Transverse colon (tissue), 4 donors: ENCODE results near the gene PIM1. TPM values are rescaled to one million over a fixed set of nuclear protein-coding genes. Genes with fewer than 3 reads are reported as not detected.
A peak's percentile ranks its signal among the peaks of the same experiment; 100 is the strongest.

Source experiments
- DNase-seq: peaks from one replicate; pipeline ENCODE4 v3.0.0-alpha.2; 2019
- H3K27ac ChIP-seq, 4 donors: fragments of 200-600 bp; sonication (generic); 2 replicates each; pipeline ENCODE4 v1.5.1; 2016 to 2018; ENCODE audit warnings: inconsistent platforms in 4 of 4
- H3K27me3 ChIP-seq: fragments of 200-600 bp; sonication (generic); 2 replicates; pipeline ENCODE4 v1.5.1; 2017; ENCODE audit warnings: inconsistent platforms
- H3K36me3 ChIP-seq, 4 donors: fragments of 200-600 bp; sonication (generic); 2 replicates each; pipeline ENCODE4 v1.5.1; 2017 to 2019; ENCODE audit warnings: inconsistent platforms in 4 of 4
- H3K4me1 ChIP-seq, 4 donors: fragments of 200-600 bp; sonication (generic); 2 replicates each; pipeline ENCODE4 v1.5.1; 2017 to 2020; ENCODE audit warnings: inconsistent platforms in 4 of 4
- H3K4me3 ChIP-seq, 4 donors: fragments of 200-600 bp; sonication (generic); 1 replicate in 1 of 4; 2 replicates in 3 of 4; pipeline versions ENCODE4 v1.5.1 to v1.6.1; 2017 to 2019; ENCODE audit warnings: inconsistent platforms in 4 of 4
- H3K9me3 ChIP-seq, 2 donors: fragments of 200-600 bp; sonication (generic); 2 replicates each; pipeline ENCODE4 v1.5.1; 2017 to 2019; ENCODE audit warnings: inconsistent platforms in 2 of 2
- CTCF ChIP-seq, 5 experiments: fragments of 200-600 bp in 3 of 5; fragments of 450-650 bp in 2 of 5; sonication (generic) in 3 of 5; IDR thresholded peaks; 1 replicate in 2 of 5; 2 replicates in 3 of 5; pipeline ENCODE4 v1.5.1; 2016 to 2017; ENCODE audit warnings: antibody characterized with exemption in 5 of 5, inconsistent platforms in 3 of 5, mild to moderate bottlenecking in 2 of 5, moderate library complexity in 1 of 5
- EP300 ChIP-seq: sonication (generic); formaldehyde crosslinking; IDR thresholded peaks from one replicate; pipeline ENCODE4 v1.6.1; 2017; ENCODE audit warnings: antibody characterized with exemption, low read depth
- POLR2A ChIP-seq: fragments of 450-650 bp; IDR thresholded peaks from one replicate; pipeline ENCODE4 v1.6.1; 2016; ENCODE audit warnings: antibody characterized with exemption, mild to moderate bottlenecking, moderate library complexity
- POLR2AphosphoS5 ChIP-seq, 3 donors: sonication (generic); formaldehyde crosslinking; IDR thresholded peaks; one replicate each; pipeline ENCODE4 v1.6.1; 2016; ENCODE audit warnings: antibody characterized with exemption in 3 of 3
- WGBS, 2 donors: methylation state at CpG; one replicate each; pipeline ENCODE4 v1.1.5; 2018; ENCODE audit warnings: low coverage in 1 of 2; 5-methylcytosine and 5-hydroxymethylcytosine counted together
- in situ Hi-C, 4 donors: fragments of 200-750 bp; cut with MboI; loops; one replicate each; pipeline versions ENCODE4 v1.15.0 to v1.15.1; 2017; ENCODE audit warnings: low sequenced_read_pairs in 3 of 4, low pct_ligation_motif_present in 1 of 4, low pct_unique_long_range_greater_than_20kb in 1 of 4
- intact Hi-C: fragments of 100-400 bp; cut with DNase I; formaldehyde crosslinking; loops from one replicate; pipeline ENCODE4 v1.15.1; 2023; ENCODE audit warnings: low total_unique reads
- total RNA-seq, 4 donors: library from RNA; depleted of rRNA; stranded (reverse); fragments of >200 nt; gene quantifications; one replicate each; pipeline ENCODE4 v1.1.0, GENCODE V29; 2016

PIM1 gene
- total RNA-seq, 4 donors from 2014 or later = 6.8 to 102 (median 24.0) TPM

- intact Hi-C loops (loop anchor here (10.0 kb wide), 1 partner anchor 71 kb away; no protein-coding TSS in a partner anchor), in situ Hi-C loops (no loop called here)
- TF ChIP-seq POLR2AphosphoS5 (IDR thresholded peaks at IDR 0.05) (no peak), POLR2A (no peak), EP300 (no peak), CTCF (IDR thresholded peaks at IDR 0.05) (no peak)
- 48 to 57% methylated on average over 12 to 20 of the region's 20 CpGs for WGBS, 2 donors
- Histone ChIP-seq H3K27me3 (no peaks in the 10 kb centered on the region), H3K9me3 (no peaks in the 10 kb centered on the region), H3K36me3 (no peaks in the 10 kb centered on the region), H3K4me1 (peaks cover 5 to 26% (median 8%) of the 10 kb centered on the region in 4 donors), H3K27ac (no peak overlapping the region), H3K4me3 (no peak overlapping the region)
- no peak for DNase-seq
Observed at GRCh38 chr6:37125774-37126492, 44.0 kb upstream of the PIM1 start.

DNA sequence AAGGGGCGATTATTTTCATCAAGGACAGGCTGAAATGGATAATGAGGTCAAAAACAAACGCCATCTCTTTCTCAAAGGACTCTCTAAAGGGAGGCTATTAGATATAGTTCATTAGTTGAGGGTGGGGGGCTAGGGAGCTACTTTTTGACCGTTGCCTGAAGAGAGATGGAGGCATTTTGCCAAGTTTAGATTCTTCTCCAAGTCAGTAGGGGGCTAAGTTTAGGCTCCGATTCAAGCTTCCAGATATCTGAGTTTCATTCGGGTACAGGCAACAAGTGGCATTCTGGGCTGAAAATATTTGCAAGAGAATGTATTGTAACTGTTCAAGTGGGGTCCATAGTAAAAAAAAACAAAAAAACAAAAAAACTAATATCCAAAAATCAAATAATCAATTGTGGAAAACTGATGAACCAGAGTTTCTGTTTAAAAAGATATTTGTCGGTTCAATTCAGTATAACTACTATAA, 43.4 kb upstream of the PIM1 start:
- DNase-seq = no peak
- H3K4me1 ChIP-seq = peaks cover 10 to 32% (median 13%) of the 10 kb centered on the region in 4 donors
- in situ Hi-C loops (no loop called here), intact Hi-C loops (loop anchor here (10.0 kb wide), 1 partner anchor 72 kb away; no protein-coding TSS in a partner anchor)
- H3K9me3 ChIP-seq = no peaks in the 10 kb centered on the region
- H3K4me3 ChIP-seq = no peak overlapping the region
- WGBS, 2 donors = 66 to 71% methylated on average over 5 to 6 of the region's 6 CpGs
- H3K27me3 ChIP-seq = no peaks in the 10 kb centered on the region
- no peaks in the 10 kb centered on the region for H3K36me3 ChIP-seq
- no peak for TF ChIP-seq POLR2AphosphoS5 (IDR thresholded peaks at IDR 0.05)
- no peak for TF ChIP-seq EP300
- TF ChIP-seq CTCF (IDR thresholded peaks at IDR 0.05) = no peak
- TF ChIP-seq POLR2A = no peak
- H3K27ac ChIP-seq = no peak overlapping the region

DNA sequence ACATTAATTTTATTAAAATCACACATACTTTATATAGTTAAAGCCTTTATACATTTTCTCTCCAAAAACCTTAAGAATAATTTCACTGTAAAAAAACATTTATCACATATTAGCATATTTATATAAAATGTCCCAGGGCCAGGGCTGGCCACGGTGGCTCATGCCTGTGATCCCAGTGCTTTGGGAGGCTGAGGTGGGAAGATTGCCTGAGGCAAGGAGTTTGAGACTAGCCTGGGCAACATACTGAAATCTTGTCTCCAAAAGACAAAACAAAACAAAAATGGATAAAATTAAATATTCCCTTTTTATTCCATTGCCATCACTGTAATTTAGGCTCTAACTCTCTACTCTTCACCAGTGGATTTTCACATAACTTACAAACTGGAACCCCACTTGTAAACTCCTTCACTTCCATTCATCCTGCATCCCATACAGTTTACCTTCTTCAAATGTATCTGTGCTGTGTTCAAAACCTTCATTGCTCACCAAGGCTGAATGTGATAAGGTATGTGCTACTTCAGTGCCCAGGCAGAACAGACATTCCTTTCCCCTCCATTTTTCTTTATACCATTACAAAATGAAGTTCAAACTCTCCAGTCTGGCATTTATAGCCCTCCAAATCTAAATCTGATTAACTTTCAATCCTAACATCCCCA, 42.9 kb upstream of the PIM1 start:
- Histone ChIP-seq H3K4me1 (peaks cover 14 to 36% (median 18%) of the 10 kb centered on the region in 4 donors), H3K36me3 (no peaks in the 10 kb centered on the region), H3K4me3 (no peak overlapping the region), H3K27ac (peak overlapping the region in 1 of 4 donors; percentile 13), H3K9me3 (no peaks in the 10 kb centered on the region), H3K27me3 (no peaks in the 10 kb centered on the region)
- 81 to 100% methylated on average over 1 of the region's 1 CpG for WGBS, 2 donors
- DNase-seq = no peak
- in situ Hi-C loops (no loop called here), intact Hi-C loops (loop anchor here (10.0 kb wide), 1 partner anchor 72 kb away; no protein-coding TSS in a partner anchor)
- no peak for TF ChIP-seq POLR2A
- TF ChIP-seq EP300 = no peak
- no peak for TF ChIP-seq POLR2AphosphoS5 (IDR thresholded peaks at IDR 0.05)
- TF ChIP-seq CTCF (IDR thresholded peaks at IDR 0.05) = no peak
